GM23338 (cell line): ENCODE measurements around the gene PCDHB12. TPM values are rescaled to one million over a fixed set of nuclear protein-coding genes. Genes with fewer than 3 reads are reported as not detected.
A peak's percentile ranks its signal among the peaks of the same experiment; 100 is the strongest.
"Not testable (repeated sequence)": the region's sequence is repeated elsewhere in the genome, so short reads cannot be mapped to it uniquely, and the experiment has no call there.

Experiments used
- ATAC-seq: fragments of 200-7000 bp; cut with Tn5 transposase; 3 replicates; pipeline ENCODE4 v1.9.1; 2020
- DNase-seq: peaks from one replicate; pipeline ENCODE4 v3.0.0-alpha.2; 2015; ENCODE audit warnings: low spot score
- H2AFZ ChIP-seq: fragments of 200-600 bp; sonication (generic); 2 replicates; pipeline ENCODE4 v1.8.0; 2016; ENCODE audit warnings: antibody characterized with exemption, mild to moderate bottlenecking, moderate library complexity
- H3F3A ChIP-seq: fragments of 200-600 bp; sonication (generic); replicated peaks from 2 replicates; pipeline ENCODE4 v1.8.0; 2017; ENCODE audit warnings: antibody characterized with exemption, mixed run types, low read depth
- H3K27ac ChIP-seq: fragments of 200-600 bp; sonication (generic); 2 replicates; pipeline ENCODE4 v1.6.1; 2016; ENCODE audit warnings: low read depth
- H3K27me3 ChIP-seq: fragments of 200-600 bp; sonication (generic); 2 replicates; pipeline ENCODE4 v1.8.0; 2016; ENCODE audit warnings: mild to moderate bottlenecking, mixed run types, moderate library complexity; ENCODE audit not compliant: insufficient read depth
- H3K36me3 ChIP-seq: fragments of 200-600 bp; sonication (generic); 2 replicates; pipeline ENCODE4 v1.8.0; 2016; ENCODE audit warnings: mild to moderate bottlenecking; ENCODE audit not compliant: insufficient read depth
- H3K4me1 ChIP-seq: fragments of 200-600 bp; sonication (generic); 2 replicates; pipeline ENCODE4 v1.8.0; 2016; ENCODE audit warnings: mild to moderate bottlenecking, moderate library complexity; ENCODE audit not compliant: insufficient read depth
- H3K4me2 ChIP-seq: fragments of 200-600 bp; sonication (generic); 2 replicates; pipeline ENCODE4 v1.7.1; 2017; ENCODE audit warnings: mixed run types
- H3K4me3 ChIP-seq: fragments of 200-600 bp; sonication (generic); 2 replicates; pipeline ENCODE4 v1.6.1; 2016; ENCODE audit warnings: mixed run types
- H3K79me2 ChIP-seq: fragments of 200-600 bp; sonication (generic); replicated peaks from 2 replicates; pipeline ENCODE4 v1.8.0; 2017; ENCODE audit warnings: mild to moderate bottlenecking; ENCODE audit not compliant: insufficient read depth
- H3K9me2 ChIP-seq: fragments of 200-600 bp; sonication (generic); 2 replicates; pipeline ENCODE4 v1.8.0; 2017; ENCODE audit not compliant: insufficient read depth
- H4K20me1 ChIP-seq: fragments of 200-600 bp; sonication (generic); replicated peaks from 2 replicates; pipeline ENCODE4 v1.8.0; 2017; ENCODE audit warnings: mild to moderate bottlenecking; ENCODE audit not compliant: insufficient read depth
- H3K27ac Mint-ChIP-seq: 2 replicates; pipeline ENCODE4 v1.8.0; 2020; ENCODE audit warnings: inconsistent platforms, mild to moderate bottlenecking, moderate library complexity, mixed read lengths
- H3K27me3 Mint-ChIP-seq: 3 replicates; pipeline ENCODE4 v1.8.0; 2022; ENCODE audit warnings: low read depth, mild to moderate bottlenecking, moderate library complexity, mixed read lengths, inconsistent platforms; ENCODE audit not compliant: insufficient read depth, poor library complexity
- H3K36me3 Mint-ChIP-seq: 3 replicates; pipeline ENCODE4 v1.8.0; 2021; ENCODE audit warnings: low read depth, mild to moderate bottlenecking, inconsistent platforms, moderate library complexity, mixed read lengths
- H3K4me1 Mint-ChIP-seq: 3 replicates; pipeline ENCODE4 v1.8.0; 2020; ENCODE audit warnings: mild to moderate bottlenecking, inconsistent platforms, mixed read lengths
- H3K4me3 Mint-ChIP-seq: 3 replicates; pipeline ENCODE4 v1.8.0; 2021; ENCODE audit warnings: moderate library complexity, mild to moderate bottlenecking, inconsistent platforms, mixed read lengths
- H3K9me3 Mint-ChIP-seq: 3 replicates; pipeline ENCODE4 v1.8.0; 2020; ENCODE audit warnings: moderate library complexity, mild to moderate bottlenecking, inconsistent platforms, mixed read lengths
- EZH2phosphoT487 ChIP-seq: fragments of 200-600 bp; sonication (generic); IDR thresholded peaks from one replicate; pipeline ENCODE4 v1.8.1; 2018; ENCODE audit warnings: antibody characterized with exemption; ENCODE audit not compliant: unreplicated experiment
- JUNB ChIP-seq: IDR thresholded peaks from one replicate; pipeline ENCODE4 v1.6.1; 2016; ENCODE audit warnings: antibody characterized with exemption; ENCODE audit not compliant: unreplicated experiment
- NANOG ChIP-seq: IDR thresholded peaks from 2 replicates; pipeline ENCODE4 v1.6.1; 2016; ENCODE audit warnings: antibody characterized with exemption, borderline replicate concordance
- ZNF114 ChIP-seq: fragments of 250-450 bp; sonication (Bioruptor Pico); IDR thresholded peaks from 2 replicates; pipeline ENCODE4 v1.5.0; 2020; ENCODE audit warnings: mild to moderate bottlenecking, moderate library complexity
- polyA plus RNA-seq: library from polyadenylated mRNA; unstranded; fragments of >200 nt; fragmentation: Nextera tagmentation; extraction: Ambion mirVana; gene quantifications from 2 replicates; pipeline ENCODE4 v1.2.1, GENCODE V29; 2016
- total RNA-seq: library from RNA; depleted of rRNA; stranded (reverse); fragments of >200 nt; shearing (Covaris generic); gene quantifications from 2 replicates; pipeline ENCODE4 v1.2.3, GENCODE V29; 2014
- TF ChIP-seq, protein P1 (sequence below), 2 experiments: fragments of 200-600 bp in 1 of 2; sonication (generic) in 1 of 2; conservative IDR thresholded peaks; 2 replicates each; pipeline versions ENCODE4 v1.5.1 to v1.6.1; 2016 to 2017; ENCODE audit warnings: antibody characterized with exemption in 2 of 2, low read depth in 2 of 2, mild to moderate bottlenecking in 2 of 2, moderate library complexity in 1 of 2
- TF ChIP-seq, protein P2 (sequence below): IDR thresholded peaks from 2 replicates; pipeline ENCODE4 v1.6.1; 2016; ENCODE audit warnings: antibody characterized with exemption
- TF ChIP-seq, protein P3 (sequence below): fragments of 250-450 bp; sonication (Bioruptor Pico); IDR thresholded peaks from 2 replicates; pipeline ENCODE4 v1.5.0; 2020; ENCODE audit warnings: mild to moderate bottlenecking, moderate library complexity
- TF ChIP-seq, protein P4 (sequence below): IDR thresholded peaks from one replicate; pipeline ENCODE4 v1.6.1; 2018; ENCODE audit warnings: antibody characterized with exemption; ENCODE audit not compliant: unreplicated experiment

PCDHB12 gene
- total and polyA plus RNA-seq, 2 experiments from 2014 or later: 1.3 to 4.3 TPM

DNA sequence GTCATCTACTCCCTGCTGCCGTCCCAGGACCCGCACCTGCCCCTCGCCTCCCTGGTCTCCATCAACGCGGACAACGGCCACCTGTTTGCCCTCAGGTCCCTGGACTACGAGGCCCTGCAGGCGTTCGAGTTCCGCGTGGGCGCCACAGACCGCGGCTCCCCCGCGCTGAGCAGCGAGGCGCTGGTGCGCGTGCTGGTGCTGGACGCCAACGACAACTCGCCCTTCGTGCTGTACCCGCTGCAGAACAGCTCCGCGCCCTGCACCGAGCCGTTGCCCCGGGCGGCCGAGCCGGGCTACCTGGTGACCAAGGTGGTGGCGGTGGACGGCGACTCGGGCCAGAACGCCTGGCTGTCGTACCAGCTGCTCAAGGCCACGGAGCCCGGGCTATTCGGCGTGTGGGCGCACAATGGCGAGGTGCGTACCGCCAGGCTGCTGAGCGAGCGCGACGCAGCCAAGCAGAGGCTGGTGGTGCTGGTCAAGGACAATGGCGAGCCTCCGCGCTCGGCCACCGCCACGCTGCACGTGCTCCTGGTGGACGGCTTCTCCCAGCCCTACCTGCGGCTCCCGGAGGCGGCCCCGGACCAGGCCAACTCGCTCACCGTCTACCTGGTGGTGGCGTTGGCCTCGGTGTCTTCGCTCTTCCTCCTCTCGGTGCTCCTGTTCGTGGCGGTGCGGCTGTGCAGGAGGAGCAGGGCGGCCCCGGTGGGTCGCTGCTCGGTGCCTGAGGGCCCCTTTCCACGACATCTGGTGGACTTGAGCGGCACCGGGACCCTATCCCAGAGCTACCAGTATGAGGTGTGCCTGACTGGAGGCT lies 34.0 kb upstream of the PCDHB12 start:
- not testable (repeated sequence) for H3K9me2 ChIP-seq, H3K36me3 ChIP-seq, H4K20me1 ChIP-seq, H3K4me3 ChIP-seq, H3K36me3 Mint-ChIP-seq, H3F3A ChIP-seq, H3K27me3 ChIP-seq, H3K4me1 Mint-ChIP-seq, H3K4me3 Mint-ChIP-seq, H3K4me1 ChIP-seq, H3K27ac ChIP-seq, H3K4me2 ChIP-seq, H3K27me3 Mint-ChIP-seq, ATAC-seq, H3K27ac Mint-ChIP-seq, H3K79me2 ChIP-seq
- H3K9me3 Mint-ChIP-seq: peaks cover 19% of the 10 kb centered on the region
- DNase-seq: peak; percentile 34
- TF ChIP-seq, protein P1, sequence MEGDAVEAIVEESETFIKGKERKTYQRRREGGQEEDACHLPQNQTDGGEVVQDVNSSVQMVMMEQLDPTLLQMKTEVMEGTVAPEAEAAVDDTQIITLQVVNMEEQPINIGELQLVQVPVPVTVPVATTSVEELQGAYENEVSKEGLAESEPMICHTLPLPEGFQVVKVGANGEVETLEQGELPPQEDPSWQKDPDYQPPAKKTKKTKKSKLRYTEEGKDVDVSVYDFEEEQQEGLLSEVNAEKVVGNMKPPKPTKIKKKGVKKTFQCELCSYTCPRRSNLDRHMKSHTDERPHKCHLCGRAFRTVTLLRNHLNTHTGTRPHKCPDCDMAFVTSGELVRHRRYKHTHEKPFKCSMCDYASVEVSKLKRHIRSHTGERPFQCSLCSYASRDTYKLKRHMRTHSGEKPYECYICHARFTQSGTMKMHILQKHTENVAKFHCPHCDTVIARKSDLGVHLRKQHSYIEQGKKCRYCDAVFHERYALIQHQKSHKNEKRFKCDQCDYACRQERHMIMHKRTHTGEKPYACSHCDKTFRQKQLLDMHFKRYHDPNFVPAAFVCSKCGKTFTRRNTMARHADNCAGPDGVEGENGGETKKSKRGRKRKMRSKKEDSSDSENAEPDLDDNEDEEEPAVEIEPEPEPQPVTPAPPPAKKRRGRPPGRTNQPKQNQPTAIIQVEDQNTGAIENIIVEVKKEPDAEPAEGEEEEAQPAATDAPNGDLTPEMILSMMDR (conservative IDR thresholded peaks at IDR 0.05; ENCODE audit: low read depth in 2 of 2): 0 out of 4 replicates have a peak, but pooled peaks have one; percentile 4 to 18
- peak overlapping the region; percentile 33 for H2AFZ ChIP-seq

DNA sequence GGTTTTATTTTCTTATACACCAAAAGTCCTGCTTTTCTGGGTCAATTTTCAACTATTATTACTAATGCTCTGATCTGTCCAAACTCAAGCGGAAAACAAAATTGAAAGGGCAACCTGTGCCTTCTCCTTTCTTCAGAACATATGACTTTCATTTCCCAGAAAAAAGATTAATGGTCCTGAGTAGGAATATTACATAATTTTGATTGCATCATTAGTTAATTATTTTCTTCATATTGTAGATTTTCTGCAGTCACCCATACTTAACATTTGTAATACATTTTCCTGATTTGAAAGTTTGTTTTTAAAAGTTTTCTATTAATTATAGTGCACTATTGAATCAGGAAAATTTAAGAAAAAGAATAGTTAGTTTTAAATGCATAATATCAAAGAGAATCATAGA lies 32.6 kb upstream of the PCDHB12 start:
- ATAC-seq (no peak), DNase-seq (no peak)
- Histone ChIP-seq H3K27me3 (no peaks in the 10 kb centered on the region), H3K36me3 (no peaks in the 10 kb centered on the region; the same call in 1 of the 2 replicates), H3K4me3 (no peak overlapping the region), H3K4me2 (no peak overlapping the region), H3K9me2 (no peaks in the 10 kb centered on the region; the same call in 1 of the 2 replicates), H3K27ac (no peak overlapping the region), H3F3A (no peaks in the 10 kb centered on the region), H4K20me1 (no peaks in the 10 kb centered on the region), H3K79me2 (no peaks in the 10 kb centered on the region), H2AFZ (no peak overlapping the region), H3K4me1 (no peaks in the 10 kb centered on the region)
- Mint-ChIP-seq H3K4me3 (no peak overlapping the region), H3K4me1 (no peaks in the 10 kb centered on the region; the same call in 2 of the 3 replicates), H3K27ac (no peak overlapping the region), H3K27me3 (peaks cover 2% of the 10 kb centered on the region), H3K36me3 (peaks cover 10% of the 10 kb centered on the region), H3K9me3 (peaks cover 19% of the 10 kb centered on the region)
- TF ChIP-seq, protein P2, sequence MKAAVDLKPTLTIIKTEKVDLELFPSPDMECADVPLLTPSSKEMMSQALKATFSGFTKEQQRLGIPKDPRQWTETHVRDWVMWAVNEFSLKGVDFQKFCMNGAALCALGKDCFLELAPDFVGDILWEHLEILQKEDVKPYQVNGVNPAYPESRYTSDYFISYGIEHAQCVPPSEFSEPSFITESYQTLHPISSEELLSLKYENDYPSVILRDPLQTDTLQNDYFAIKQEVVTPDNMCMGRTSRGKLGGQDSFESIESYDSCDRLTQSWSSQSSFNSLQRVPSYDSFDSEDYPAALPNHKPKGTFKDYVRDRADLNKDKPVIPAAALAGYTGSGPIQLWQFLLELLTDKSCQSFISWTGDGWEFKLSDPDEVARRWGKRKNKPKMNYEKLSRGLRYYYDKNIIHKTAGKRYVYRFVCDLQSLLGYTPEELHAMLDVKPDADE: no peak
- no peak for TF ChIP-seq EZH2phosphoT487
- no peak for TF ChIP-seq JUNB
- TF ChIP-seq, protein P3, sequence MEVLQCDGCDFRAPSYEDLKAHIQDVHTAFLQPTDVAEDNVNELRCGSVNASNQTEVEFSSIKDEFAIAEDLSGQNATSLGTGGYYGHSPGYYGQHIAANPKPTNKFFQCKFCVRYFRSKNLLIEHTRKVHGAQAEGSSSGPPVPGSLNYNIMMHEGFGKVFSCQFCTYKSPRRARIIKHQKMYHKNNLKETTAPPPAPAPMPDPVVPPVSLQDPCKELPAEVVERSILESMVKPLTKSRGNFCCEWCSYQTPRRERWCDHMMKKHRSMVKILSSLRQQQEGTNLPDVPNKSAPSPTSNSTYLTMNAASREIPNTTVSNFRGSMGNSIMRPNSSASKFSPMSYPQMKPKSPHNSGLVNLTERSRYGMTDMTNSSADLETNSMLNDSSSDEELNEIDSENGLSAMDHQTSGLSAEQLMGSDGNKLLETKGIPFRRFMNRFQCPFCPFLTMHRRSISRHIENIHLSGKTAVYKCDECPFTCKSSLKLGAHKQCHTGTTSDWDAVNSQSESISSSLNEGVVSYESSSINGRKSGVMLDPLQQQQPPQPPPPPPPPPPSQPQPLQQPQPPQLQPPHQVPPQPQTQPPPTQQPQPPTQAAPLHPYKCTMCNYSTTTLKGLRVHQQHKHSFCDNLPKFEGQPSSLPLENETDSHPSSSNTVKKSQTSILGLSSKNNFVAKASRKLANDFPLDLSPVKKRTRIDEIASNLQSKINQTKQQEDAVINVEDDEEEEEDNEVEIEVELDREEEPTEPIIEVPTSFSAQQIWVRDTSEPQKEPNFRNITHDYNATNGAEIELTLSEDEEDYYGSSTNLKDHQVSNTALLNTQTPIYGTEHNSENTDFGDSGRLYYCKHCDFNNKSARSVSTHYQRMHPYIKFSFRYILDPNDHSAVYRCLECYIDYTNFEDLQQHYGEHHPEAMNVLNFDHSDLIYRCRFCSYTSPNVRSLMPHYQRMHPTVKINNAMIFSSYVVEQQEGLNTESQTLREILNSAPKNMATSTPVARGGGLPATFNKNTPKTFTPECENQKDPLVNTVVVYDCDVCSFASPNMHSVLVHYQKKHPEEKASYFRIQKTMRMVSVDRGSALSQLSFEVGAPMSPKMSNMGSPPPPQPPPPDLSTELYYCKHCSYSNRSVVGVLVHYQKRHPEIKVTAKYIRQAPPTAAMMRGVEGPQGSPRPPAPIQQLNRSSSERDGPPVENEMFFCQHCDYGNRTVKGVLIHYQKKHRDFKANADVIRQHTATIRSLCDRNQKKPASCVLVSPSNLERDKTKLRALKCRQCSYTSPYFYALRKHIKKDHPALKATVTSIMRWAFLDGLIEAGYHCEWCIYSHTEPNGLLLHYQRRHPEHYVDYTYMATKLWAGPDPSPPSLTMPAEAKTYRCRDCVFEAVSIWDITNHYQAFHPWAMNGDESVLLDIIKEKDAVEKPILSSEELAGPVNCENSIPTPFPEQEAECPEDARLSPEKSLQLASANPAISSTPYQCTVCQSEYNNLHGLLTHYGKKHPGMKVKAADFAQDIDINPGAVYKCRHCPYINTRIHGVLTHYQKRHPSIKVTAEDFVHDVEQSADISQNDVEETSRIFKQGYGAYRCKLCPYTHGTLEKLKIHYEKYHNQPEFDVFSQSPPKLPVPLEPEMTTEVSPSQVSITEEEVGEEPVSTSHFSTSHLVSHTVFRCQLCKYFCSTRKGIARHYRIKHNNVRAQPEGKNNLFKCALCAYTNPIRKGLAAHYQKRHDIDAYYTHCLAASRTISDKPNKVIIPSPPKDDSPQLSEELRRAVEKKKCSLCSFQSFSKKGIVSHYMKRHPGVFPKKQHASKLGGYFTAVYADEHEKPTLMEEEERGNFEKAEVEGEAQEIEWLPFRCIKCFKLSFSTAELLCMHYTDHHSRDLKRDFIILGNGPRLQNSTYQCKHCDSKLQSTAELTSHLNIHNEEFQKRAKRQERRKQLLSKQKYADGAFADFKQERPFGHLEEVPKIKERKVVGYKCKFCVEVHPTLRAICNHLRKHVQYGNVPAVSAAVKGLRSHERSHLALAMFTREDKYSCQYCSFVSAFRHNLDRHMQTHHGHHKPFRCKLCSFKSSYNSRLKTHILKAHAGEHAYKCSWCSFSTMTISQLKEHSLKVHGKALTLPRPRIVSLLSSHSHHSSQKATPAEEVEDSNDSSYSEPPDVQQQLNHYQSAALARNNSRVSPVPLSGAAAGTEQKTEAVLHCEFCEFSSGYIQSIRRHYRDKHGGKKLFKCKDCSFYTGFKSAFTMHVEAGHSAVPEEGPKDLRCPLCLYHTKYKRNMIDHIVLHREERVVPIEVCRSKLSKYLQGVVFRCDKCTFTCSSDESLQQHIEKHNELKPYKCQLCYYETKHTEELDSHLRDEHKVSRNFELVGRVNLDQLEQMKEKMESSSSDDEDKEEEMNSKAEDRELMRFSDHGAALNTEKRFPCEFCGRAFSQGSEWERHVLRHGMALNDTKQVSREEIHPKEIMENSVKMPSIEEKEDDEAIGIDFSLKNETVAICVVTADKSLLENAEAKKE: no peak
- TF ChIP-seq ZNF114 (CRISPR knock-in tag): no peak
- TF ChIP-seq, protein P4, sequence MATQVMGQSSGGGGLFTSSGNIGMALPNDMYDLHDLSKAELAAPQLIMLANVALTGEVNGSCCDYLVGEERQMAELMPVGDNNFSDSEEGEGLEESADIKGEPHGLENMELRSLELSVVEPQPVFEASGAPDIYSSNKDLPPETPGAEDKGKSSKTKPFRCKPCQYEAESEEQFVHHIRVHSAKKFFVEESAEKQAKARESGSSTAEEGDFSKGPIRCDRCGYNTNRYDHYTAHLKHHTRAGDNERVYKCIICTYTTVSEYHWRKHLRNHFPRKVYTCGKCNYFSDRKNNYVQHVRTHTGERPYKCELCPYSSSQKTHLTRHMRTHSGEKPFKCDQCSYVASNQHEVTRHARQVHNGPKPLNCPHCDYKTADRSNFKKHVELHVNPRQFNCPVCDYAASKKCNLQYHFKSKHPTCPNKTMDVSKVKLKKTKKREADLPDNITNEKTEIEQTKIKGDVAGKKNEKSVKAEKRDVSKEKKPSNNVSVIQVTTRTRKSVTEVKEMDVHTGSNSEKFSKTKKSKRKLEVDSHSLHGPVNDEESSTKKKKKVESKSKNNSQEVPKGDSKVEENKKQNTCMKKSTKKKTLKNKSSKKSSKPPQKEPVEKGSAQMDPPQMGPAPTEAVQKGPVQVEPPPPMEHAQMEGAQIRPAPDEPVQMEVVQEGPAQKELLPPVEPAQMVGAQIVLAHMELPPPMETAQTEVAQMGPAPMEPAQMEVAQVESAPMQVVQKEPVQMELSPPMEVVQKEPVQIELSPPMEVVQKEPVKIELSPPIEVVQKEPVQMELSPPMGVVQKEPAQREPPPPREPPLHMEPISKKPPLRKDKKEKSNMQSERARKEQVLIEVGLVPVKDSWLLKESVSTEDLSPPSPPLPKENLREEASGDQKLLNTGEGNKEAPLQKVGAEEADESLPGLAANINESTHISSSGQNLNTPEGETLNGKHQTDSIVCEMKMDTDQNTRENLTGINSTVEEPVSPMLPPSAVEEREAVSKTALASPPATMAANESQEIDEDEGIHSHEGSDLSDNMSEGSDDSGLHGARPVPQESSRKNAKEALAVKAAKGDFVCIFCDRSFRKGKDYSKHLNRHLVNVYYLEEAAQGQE: no peak
- no peak for TF ChIP-seq NANOG
